GM18505 (cell line): ENCODE results near the gene EIF4G3.

ENCODE experiments used
- ATAC-seq: cut with Tn5 transposase; IDR thresholded peaks from one replicate; pipeline ENCODE4 v1.9.1; 2021; ENCODE audit not compliant: unreplicated experiment
- POLR2A ChIP-seq: IDR thresholded peaks from 4 replicates; pipeline ENCODE4 v1.6.1; 2011; ENCODE audit warnings: borderline replicate concordance; ENCODE audit not compliant: insufficient read depth, insufficient read length; ENCODE audit errors: extremely low read depth

Gene EIF4G3

GRCh38 chr1:21123287-21123948, 53.3 kb downstream of the EIF4G3 start:
- TF ChIP-seq POLR2A = no peak
- ATAC-seq = no peak

GRCh38 chr1:21121764-21122471, 54.8 kb downstream of the EIF4G3 start:
- no peak for TF ChIP-seq POLR2A
- no peak for ATAC-seq

GRCh38 chr1:21118167-21118566, 58.5 kb downstream of the EIF4G3 start:
- TF ChIP-seq POLR2A = no peak

GRCh38 chr1:21117597-21118001, 59.1 kb downstream of the EIF4G3 start:
- no peak for ATAC-seq

More at GRCh38 chr1:21118167-21118566, 58.5 kb downstream of the EIF4G3 start:
- ATAC-seq = no peak

GRCh38 chr1:21117159-21117558, 59.5 kb downstream of the EIF4G3 start:
- TF ChIP-seq POLR2A = no peak
- ATAC-seq = no peak

More at GRCh38 chr1:21117597-21118001, 59.1 kb downstream of the EIF4G3 start:
- no peak for TF ChIP-seq POLR2A

- TF ChIP-seq POLR2A = no peak
- no peak for ATAC-seq
Measured at GRCh38 chr1:21115098-21115760, 61.5 kb downstream of the EIF4G3 start.

- no peak for TF ChIP-seq POLR2A
- ATAC-seq = no peak
Measured at GRCh38 chr1:21114431-21114830, 62.3 kb downstream of the EIF4G3 start.

GRCh38 chr1:21110163-21110562, 66.5 kb downstream of the EIF4G3 start:
- no peak for TF ChIP-seq POLR2A
- no peak for ATAC-seq

- no peak for TF ChIP-seq POLR2A
- no peak for ATAC-seq
Measured at GRCh38 chr1:21106709-21107108, 70.0 kb downstream of the EIF4G3 start.

GRCh38 chr1:21106238-21106637, 70.5 kb downstream of the EIF4G3 start:
- ATAC-seq = no peak
- TF ChIP-seq POLR2A = no peak

GRCh38 chr1:21105807-21106206, 70.9 kb downstream of the EIF4G3 start:
- no peak for ATAC-seq
- TF ChIP-seq POLR2A = no peak

- TF ChIP-seq POLR2A = no peak
Measured at GRCh38 chr1:21104683-21105082, 72.0 kb downstream of the EIF4G3 start.

GRCh38 chr1:21100481-21100921, 76.2 kb downstream of the EIF4G3 start:
- ATAC-seq = no peak
- TF ChIP-seq POLR2A = no peak

More at GRCh38 chr1:21104683-21105082, 72.0 kb downstream of the EIF4G3 start:
- no peak for ATAC-seq

- TF ChIP-seq POLR2A = no peak
- ATAC-seq = no peak
Measured at GRCh38 chr1:21099869-21100131, 76.9 kb downstream of the EIF4G3 start.
